GM10847 (cell line): Measurements from ENCODE around the gene SLC8A2.

Source experiments
- POLR2A ChIP-seq: IDR thresholded peaks from 2 replicates; pipeline ENCODE4 v1.6.1; 2011; ENCODE audit not compliant: insufficient read length; ENCODE audit errors: extremely low read depth

Gene SLC8A2

GRCh38 chr19:47432499-47432898, 39.2 kb downstream of the SLC8A2 start:
- TF ChIP-seq POLR2A, result no peak

GRCh38 chr19:47432091-47432490, 39.6 kb downstream of the SLC8A2 start:
- TF ChIP-seq POLR2A, result no peak

- TF ChIP-seq POLR2A, result no peak
Observed at GRCh38 chr19:47430041-47430802, 41.5 kb downstream of the SLC8A2 start.

DNA sequence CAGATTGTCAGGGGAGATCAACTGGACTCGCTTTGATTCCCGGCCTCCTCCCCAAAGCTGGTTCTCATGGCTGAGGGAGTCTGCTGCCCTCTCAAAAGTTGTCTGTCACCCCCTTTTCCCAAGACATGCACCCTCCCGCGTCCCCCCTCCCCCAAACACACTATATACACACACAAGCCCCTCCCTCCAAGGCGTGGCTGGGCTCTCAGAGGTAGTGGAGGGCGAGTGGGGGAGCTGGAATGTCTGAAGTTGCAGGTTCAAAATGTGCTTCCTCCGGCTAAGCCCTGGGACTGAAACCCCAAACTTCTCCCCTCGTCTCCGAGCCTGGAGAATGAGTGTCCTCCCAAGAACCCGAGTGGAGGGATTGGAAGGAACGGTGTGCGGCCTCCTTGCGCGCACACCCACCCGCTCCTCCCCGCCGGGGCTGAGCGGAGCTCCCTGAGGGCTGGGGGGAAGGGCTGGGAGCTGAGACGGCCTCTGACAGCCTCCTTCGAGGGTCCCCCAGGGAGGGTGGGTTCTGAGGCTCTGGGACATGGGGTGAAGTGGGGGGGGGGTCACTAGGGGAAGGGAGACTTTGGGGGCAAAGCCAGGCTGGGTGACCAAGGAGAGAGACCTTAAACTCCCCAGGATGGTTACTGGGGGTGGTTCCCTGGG, 42.4 kb downstream of the SLC8A2 start:
- TF ChIP-seq POLR2A, result no peak

- no peak for TF ChIP-seq POLR2A
Observed at GRCh38 chr19:47428177-47428894, 43.4 kb downstream of the SLC8A2 start.

DNA sequence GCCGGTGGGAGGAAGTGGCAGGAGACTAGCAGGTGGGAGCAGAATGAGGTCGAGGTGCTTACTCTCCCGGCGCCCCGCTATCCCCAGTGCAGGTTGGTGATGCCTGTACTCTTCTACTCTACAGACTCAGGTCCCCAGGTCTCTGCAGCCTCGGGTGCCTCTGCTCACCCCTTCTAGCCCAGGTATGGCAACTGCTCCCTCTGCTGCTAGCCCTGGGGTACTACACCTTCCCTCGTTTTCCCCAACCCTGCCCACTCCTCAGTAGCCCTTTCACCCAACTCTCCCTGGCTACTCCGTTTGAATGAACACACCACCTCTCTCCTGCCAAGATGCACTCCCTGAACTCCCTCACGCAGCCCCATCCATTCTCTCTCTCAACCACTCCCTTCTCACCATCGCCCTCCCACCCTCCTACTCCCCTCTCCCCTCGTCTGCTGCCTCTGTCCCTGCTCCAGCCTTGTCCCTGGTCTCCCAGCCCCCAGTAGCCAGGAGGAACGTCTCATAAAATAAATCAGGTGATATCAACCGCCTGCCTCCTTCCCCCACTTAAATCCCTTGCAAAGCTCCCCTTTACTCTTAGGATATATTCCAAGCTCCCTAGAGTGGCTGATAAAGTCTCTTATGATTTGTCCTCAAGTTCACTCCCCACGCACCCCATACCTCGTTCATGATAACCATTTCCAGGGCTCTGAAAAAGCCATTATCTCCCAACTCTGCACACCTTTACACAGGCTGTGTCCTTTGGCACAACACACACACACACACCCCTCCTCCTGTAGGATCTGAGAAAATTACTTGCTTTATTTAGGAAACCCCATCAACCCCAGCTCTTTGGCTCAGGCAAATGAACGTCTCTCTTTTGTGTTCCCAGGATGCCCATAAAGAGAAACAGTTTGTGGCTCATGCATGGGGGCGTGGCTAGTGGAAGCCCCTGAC, 44.2 kb downstream of the SLC8A2 start:
- TF ChIP-seq POLR2A, result no peak

DNA sequence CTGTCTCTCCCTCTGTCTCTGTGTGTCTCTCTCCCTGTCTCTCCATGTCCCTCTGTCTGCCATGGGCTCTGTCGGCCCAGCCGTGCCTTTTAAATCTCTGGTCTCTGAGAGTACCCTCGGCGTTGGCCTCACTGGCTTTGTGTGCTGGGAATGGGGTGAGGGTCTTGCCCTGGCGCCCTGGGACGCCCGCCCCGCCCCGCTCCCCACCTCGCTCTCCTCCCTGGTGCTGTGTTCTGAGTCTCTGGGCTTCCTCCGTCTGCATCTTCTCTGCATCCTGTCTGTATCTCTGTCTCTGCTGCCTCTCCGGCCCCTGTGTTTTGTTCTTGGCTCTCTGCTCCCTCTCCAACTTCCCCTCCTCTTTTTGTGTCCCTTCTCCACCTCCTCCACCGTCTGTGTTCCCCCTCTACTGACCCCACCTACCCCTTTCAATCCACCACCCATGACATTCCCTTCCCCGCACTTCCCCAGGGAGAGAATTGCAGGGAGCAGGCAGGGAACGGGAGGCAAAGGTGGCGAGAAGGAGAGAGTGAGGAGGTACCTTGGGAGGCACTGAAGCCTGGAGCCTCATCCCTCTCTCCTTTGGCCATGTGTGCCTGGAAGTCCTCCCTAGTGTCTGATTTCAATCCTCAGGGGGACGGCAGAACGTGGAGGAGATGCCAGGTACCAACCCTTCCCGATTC, 48.4 kb downstream of the SLC8A2 start:
- no peak for TF ChIP-seq POLR2A

DNA sequence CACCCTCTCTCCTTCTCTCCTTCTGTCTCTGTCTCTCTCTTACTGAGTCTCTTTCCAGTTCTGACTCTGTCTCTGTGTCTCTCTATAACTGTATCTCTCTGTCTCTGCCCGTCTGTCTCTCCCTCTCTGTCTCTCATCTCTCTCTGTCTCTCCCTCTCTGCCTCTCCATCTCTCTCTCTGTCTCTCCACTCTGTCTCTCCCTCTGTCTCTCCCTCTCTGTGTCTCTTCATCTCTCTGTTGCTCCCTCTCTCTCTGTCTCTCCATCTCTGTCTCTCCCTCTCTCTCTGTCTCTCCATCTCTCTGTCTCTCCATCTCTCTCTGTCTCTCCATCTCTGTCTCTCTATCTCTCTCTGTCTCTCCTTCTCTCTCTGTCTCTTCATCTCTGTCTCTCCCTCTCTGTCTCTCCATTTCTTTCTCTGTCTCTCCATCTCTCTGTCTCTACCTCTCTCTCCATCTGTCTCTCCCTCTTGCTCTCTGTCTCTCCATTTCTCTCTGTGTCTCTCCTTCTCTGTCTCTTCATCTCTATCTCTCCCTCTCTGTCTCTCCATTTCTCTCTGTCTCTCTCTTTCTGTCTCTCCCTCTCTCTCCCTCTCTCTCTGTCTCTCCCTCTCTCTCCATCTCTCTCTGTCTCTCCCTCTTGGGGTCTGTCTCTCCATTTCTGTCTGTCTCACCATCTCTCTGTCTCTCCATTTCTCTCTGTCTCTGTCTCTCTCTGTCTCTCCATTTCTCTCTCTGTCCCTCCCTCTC, 49.1 kb downstream of the SLC8A2 start:
- no peak for TF ChIP-seq POLR2A

DNA sequence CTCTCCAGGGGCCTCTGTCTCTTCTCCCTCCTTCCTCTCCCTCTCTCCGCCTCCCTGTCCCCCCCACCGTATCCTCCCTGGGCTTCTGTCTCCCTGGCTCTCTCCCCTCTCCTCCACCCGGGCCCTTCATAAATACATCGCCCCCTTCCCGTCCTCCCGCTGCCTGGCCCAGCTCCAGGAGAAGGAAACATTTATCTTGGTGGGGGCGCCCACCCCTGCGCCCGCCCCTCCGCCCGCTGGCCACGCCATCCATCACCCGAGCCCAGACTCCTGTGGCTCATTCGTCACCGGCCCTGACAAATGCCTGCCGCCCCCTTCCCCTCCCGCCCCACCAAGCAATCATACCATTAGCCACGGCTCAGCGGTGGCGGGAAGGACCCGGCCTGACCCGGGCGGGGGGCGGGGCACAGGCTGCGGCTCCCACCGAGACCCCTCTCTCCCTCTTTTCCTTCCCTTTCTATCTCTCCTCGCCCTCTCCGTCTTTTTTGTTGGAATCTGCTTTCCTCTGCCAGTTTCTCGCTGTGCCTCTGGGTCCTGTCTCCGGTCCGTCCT, 49.8 kb downstream of the SLC8A2 start:
- TF ChIP-seq POLR2A, result no peak

- TF ChIP-seq POLR2A, result no peak
Observed at GRCh38 chr19:47421244-47421786, 50.4 kb downstream of the SLC8A2 start.

DNA sequence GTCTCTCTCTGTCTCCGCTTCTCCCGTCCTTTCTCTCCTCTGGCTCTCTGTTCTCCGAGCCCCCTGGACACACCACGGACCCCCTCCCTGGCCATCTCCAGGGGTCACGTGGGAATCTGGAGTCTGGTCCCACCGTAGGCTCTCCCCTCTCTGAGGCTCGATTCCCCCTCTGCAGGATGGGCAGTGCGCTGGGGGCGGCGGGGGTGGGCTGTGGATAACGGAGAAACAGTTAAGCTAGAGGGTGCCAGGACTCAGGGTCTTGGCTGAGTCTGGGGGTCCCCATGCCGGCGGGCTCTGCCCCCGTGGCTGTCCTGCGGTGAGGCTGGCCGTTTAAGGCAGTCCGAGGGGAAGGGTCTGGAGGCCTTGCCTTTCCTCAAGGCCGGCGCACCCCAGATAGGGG, 51.9 kb downstream of the SLC8A2 start:
- TF ChIP-seq POLR2A, result no peak

DNA sequence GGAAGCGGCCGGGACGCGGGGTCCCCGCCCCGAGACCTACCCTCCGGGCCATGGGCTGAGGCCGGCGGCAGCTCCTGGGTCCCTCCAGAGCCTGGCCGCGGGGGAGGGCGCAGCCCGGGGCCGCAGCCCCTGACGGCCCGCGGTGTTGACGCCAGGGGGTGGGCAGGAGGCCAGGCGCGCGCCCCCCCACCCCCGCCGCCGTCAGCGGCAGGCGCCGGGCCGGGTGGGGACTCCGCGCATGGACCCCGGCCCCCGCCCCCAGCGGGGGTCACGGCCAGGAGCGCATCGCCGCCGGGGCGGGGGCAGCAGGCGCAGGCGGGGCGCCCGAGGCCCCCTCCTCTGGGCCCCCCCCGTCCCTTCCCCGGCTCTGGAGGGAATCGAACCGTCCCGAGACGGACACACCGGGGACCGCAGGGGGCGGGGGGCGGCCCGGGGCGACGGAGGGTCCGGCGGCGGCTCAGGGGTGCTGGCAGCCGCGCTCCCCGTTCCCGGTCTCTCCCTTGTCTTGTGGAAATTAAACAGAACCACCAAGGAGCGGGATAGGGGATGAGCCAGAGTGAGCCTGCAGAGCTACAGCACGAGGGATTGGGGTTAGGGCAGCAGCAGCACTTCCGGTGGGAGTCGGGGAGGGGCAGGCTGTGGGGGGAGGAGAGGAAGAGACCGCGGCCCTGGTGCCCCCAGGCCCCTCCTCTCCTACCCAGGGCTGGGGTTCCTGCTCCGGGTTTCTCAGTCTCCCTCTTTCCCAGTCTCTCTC, 52.5 kb downstream of the SLC8A2 start, which contains the start of gene MEIS3:
Gene MEIS3, minus strand, starts transcription at position 498 of the 754 bp plus-strand sequence. Its CDS starts 446 bp downstream, at position 52.
- no peak for TF ChIP-seq POLR2A
